Stimulated activated CD8-positive, alpha-beta memory T cell treated with anti-CD3 and anti-CD28 coated beads, Interleukin-12 subunit alpha, Interleukin-12 subunit beta, amount 100 ng/mL, for 1 hour (primary cell): ENCODE results near the gene PCDHGA6.
"Not testable (repeated sequence)": the region's sequence is repeated elsewhere in the genome, so short reads cannot be mapped to it uniquely, and the experiment has no call there.

Experiments used
- DNase-seq: peaks from one replicate; pipeline ENCODE4 v3.0.0-alpha.2; 2020; ENCODE audit warnings: low read depth

PCDHGA6 gene

GRCh38 chr5:141393267-141393666 lies 19.6 kb downstream of the PCDHGA6 start:
- no peak for DNase-seq

GRCh38 chr5:141394401-141395187 lies 20.9 kb downstream of the PCDHGA6 start:
- DNase-seq = not testable (repeated sequence)

DNA sequence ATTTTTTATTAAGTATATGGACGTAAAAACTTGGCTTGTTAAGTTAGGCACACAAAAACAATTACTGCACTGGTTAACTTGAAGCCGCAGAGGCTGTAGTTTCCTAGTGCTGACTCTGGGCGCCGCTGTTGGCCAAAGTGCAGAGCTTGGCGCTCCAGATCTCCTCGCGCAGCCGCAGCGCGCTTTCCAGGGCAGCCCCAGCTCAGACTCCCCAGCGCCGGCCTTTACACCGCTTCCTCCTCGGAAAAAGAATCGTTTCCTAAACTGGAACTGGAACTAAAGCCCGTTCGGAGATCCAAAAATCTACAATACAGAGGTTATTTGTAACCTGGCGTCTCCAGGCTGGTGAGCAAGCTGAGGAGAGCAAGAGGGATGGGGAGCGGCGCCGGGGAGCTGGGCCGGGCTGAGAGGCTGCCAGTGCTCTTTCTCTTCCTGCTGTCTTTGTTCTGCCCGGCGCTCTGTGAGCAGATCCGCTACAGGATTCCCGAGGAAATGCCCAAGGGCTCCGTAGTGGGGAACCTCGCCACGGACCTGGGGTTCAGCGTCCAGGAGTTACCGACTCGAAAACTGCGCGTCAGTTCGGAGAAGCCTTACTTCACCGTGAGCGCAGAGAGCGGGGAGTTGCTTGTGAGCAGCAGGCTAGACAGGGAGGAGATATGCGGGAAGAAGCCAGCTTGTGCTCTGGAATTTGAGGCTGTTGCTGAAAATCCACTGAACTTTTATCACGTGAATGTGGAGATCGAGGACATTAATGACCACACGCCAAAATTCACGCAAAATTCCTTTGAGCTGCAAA lies 24.3 kb downstream of the PCDHGA6 start, which contains the start of gene PCDHGB5:
Gene PCDHGB5 (plus strand): TSS at position 192 of the 796 bp plus-strand sequence. CDS start 181 bp downstream, at position 373.
- DNase-seq = not testable (repeated sequence)

DNA sequence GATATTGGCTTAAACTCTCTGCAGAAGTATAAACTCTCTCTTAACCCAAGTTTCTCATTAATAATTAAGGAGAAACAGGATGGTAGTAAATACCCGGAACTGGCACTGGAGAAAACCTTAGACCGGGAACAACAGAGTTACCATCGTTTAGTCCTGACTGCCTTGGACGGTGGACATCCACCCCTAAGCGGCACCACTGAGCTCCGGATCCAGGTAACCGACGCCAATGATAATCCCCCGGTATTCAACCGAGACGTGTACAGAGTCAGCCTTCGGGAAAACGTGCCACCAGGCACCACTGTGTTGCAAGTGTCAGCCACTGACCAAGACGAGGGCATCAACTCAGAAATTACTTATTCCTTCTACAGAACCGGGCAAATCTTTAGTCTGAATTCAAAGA lies 24.9 kb downstream of the PCDHGA6 start:
- no peak for DNase-seq

DNA sequence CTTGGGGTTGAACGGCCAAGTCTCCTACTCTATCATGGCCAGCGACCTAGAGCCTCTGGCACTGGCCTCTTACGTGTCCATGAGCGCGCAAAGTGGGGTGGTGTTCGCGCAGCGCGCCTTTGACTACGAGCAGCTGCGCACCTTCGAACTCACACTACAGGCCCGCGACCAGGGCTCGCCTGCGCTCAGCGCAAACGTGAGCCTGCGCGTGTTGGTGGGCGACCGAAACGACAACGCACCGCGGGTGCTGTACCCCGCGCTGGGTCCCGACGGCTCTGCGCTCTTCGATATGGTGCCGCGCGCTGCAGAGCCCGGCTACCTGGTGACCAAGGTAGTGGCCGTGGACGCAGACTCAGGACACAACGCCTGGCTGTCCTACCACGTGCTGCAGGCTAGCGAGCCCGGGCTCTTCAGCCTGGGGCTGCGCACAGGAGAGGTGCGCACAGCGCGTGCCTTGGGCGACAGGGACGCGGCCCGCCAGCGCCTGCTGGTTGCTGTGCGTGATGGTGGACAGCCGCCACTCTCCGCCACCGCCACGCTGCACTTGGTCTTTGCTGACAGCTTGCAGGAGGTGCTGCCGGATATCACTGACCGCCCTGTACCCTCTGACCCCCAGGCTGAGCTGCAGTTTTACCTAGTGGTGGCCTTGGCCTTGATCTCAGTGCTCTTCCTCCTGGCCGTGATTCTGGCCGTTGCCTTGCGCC lies 26.0 kb downstream of the PCDHGA6 start:
- no peak for DNase-seq

- DNase-seq = no peak
These were observed 29.0 kb downstream of the PCDHGA6 start, which contains the start of gene PCDHGA9 for GRCh38 chr5:141402553-141403243. Gene PCDHGA9 (plus strand): TSS chr5:141402778. CDS start chr5:141402953, 175 bp downstream.

DNA sequence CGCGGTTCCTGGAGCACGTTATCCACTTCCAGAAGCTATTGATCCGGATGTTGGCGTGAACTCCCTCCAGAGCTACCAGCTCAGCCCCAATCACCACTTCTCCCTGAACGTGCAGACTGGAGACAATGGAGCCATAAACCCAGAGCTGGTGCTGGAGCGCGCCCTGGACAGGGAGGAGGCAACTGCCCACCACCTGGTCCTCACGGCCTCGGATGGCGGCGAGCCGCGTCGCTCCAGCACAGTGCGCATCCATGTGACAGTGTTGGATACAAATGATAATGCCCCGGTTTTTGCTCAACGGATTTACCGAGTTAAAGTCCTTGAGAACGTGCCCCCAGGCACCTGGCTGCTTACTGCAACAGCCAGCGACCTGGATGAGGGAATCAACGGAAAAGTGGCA lies 29.7 kb downstream of the PCDHGA6 start:
- no peak for DNase-seq

GRCh38 chr5:141407790-141408505 lies 34.3 kb downstream of the PCDHGA6 start, which contains the start of gene PCDHGB6:
Gene PCDHGB6 (plus strand): TSS chr5:141408021. CDS start chr5:141408203, 182 bp downstream.
- not testable (repeated sequence) for DNase-seq

DNA sequence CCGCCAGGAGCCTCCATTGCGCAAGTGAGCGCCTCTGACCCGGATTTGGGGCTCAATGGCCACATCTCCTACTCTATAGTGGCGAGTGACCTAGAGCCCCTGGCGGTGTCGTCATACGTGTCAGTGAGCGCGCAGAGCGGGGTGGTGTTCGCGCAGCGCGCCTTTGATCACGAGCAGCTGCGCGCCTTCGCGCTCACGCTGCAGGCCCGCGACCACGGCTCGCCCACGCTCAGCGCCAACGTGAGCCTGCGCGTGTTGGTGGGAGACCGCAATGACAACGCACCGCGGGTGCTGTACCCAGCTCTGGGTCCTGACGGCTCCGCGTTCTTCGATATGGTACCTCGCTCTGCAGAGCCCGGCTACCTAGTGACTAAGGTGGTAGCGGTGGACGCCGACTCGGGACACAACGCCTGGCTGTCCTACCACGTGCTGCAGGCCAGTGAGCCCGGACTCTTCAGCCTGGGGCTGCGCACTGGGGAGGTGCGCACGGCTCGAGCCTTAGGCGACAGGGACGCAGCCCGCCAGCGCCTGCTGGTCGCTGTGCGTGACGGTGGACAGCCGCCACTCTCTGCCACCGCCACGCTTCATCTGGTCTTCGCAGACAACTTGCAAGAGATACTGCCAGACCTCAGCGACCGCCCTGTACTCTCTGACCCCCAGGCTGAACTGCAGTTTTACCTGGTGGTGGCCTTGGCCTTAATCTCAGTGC lies 36.1 kb downstream of the PCDHGA6 start:
- DNase-seq = no peak

DNA sequence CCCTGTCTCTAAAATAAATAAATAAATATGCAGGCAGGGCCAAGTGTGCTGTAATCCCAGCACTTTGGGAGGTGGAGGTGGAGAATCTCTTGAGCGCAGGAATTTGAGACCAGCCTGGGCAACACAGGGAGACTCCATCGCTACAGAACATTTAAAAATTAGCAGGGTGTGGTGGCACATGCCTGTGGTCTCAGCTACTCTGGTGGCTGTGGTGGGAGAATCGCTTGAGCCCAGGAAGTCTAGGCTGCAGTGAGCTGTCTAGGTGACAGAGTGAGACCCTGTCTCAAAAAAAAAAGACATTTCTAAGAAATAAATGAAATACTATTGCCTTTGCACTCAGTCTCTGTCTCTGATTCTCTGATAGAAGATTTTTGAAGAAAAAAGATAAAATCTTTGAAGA lies 37.9 kb downstream of the PCDHGA6 start:
- DNase-seq = no peak

DNA sequence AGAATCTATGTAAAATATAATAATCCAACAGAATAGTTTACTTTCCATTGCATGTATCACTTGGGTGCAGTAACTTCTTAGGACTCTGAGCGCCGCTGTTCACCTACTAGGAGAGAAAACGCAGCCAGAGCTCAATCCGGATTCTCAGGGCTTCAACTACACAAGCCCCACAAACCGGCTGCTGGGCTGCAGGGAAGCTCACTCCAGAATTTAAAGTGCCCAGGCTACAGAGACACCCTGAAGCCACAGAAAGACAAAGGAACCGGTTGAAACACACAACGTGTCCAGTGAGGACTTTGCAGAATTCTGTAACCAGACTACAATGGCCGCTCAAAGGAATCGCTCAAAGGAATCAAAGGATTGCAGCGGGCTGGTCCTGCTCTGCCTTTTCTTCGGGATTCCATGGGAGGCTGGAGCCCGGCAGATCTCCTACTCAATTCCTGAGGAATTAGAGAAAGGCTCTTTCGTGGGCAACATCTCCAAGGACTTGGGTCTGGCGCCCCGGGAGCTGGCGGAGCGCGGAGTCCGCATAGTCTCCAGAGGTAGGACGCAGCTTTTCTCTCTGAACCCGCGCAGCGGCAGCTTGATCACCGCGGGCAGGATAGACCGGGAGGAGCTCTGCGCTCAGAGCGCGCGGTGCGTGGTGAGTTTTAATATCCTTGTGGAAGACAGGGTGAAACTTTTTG lies 39.3 kb downstream of the PCDHGA6 start, which contains the start of gene PCDHGA10:
Gene PCDHGA10 (plus strand): TSS at position 134 of the 686 bp plus-strand sequence. CDS start 189 bp downstream, at position 323.
- DNase-seq = peak; percentile 26

DNA sequence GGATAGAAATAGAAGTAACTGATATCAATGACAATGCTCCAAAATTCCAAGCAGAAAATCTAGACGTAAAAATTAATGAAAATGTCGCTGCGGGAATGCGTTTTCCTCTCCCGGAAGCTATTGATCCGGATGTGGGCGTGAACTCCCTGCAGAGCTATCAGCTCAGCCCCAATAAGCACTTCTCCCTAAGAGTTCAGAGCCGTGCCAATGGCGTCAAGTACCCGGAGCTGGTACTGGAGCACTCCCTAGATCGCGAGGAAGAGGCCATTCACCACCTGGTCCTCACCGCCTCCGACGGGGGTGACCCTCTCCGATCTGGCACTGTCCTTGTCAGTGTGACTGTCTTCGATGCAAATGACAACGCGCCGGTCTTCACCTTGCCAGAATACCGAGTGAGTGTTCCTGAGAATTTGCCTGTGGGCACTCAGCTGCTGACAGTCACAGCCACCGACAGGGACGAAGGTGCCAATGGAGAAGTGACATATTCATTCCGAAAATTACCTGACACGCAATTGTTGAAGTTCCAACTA lies 39.9 kb downstream of the PCDHGA6 start:
- no peak for DNase-seq

- DNase-seq = not testable (repeated sequence)
These were observed 41.0 kb downstream of the PCDHGA6 start for GRCh38 chr5:141414548-141415274.

DNA sequence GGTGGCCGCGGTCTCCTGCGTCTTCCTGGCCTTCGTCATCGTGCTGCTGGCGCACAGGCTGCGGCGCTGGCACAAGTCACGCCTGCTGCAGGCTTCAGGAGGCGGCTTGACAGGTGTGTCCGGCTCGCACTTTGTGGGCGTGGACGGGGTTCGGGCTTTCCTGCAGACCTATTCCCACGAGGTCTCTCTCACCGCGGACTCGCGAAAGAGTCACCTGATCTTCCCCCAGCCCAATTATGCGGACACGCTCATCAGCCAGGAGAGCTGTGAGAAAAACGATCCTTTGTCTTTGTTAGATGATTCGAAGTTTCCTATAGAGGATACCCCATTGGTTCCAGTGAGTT lies 41.6 kb downstream of the PCDHGA6 start:
- not testable (repeated sequence) for DNase-seq

DNA sequence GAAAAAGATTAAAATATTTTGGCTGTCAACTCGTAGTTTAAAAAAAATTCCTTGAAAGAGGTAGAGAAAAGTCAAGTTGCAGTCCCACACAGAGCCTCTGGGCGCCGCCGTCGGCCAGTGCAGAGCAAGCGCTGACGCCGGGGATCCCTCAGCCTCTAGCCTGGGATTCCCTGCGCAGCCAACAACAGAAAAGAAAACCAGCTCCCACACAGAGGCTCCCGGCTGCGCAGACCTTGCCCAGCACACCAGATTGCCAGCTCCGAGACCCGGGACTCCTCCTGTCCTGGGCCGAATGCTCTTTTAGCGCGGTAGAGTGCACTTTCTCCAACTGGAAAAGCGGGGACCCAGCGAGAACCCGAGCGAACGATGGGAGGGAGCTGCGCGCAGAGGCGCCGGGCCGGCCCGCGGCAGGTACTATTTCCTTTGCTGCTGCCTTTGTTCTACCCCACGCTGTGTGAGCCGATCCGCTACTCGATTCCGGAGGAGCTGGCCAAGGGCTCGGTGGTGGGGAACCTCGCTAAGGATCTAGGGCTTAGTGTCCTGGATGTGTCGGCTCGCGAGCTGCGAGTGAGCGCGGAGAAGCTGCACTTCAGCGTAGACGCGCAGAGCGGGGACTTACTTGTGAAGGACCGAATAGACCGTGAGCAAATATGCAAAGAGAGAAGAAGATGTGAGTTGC lies 43.9 kb downstream of the PCDHGA6 start, which contains the start of gene PCDHGB7:
Gene PCDHGB7 (plus strand): TSS at position 184 of the 679 bp plus-strand sequence. CDS start 183 bp downstream, at position 367.
- not testable (repeated sequence) for DNase-seq

- no peak for DNase-seq
These were observed 45.6 kb downstream of the PCDHGA6 start for GRCh38 chr5:141419074-141419880.
